RCC 7860 (cell line): ENCODE measurements around the gene CADPS.

Experiments used
- DNase-seq: peaks from one replicate; pipeline ENCODE4 v3.0.0-alpha.2; 2015; ENCODE audit warnings: low spot score
- FAIRE-seq: peaks from 2 replicates; lab custom pipeline; 2012; peaks lifted over from hg19 to GRCh38; lab: Jason Lieb, UNC

CADPS gene

DNA sequence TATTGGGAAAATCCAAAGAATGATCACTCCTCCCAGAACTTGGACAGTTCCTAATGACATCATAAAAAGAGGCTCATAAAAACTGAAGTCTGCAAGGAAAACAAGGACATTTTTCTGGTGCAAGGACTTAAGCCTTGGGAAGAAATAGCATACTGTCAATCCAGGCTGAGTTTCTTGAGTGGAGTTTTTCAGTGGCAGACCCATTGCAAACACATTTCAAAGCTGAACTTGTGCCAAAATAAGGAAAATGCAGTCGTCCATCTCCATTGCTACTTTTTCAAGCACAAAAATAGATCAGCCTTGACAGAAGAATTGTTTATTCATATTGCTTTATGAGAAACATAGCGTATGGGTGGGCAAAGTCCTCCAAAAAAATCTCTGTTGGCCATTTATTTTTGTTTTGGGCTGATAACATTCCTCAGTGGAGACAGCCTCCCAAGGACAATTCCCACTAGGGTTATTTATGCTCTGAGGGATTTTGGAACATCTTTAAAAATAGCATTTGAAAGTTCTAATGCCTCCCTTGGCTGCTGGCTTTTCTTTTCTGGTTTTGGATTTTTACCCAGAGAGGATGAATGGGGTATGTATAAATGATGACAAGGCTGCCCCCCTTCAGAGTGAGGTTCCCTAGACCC is 220.0 kb downstream of the CADPS start:
- DNase-seq (no peak), FAIRE-seq (no peak)

- DNase-seq (no peak), FAIRE-seq (no peak)
Measured at GRCh38 chr3:62653796-62654195, 221.4 kb downstream of the CADPS start.

GRCh38 chr3:62647711-62648110 is 227.5 kb downstream of the CADPS start:
- no peak for FAIRE-seq

GRCh38 chr3:62644493-62644892 is 230.7 kb downstream of the CADPS start:
- DNase-seq = no peak
- FAIRE-seq = no peak

More at GRCh38 chr3:62647711-62648110, 227.5 kb downstream of the CADPS start:
- no peak for DNase-seq

DNA sequence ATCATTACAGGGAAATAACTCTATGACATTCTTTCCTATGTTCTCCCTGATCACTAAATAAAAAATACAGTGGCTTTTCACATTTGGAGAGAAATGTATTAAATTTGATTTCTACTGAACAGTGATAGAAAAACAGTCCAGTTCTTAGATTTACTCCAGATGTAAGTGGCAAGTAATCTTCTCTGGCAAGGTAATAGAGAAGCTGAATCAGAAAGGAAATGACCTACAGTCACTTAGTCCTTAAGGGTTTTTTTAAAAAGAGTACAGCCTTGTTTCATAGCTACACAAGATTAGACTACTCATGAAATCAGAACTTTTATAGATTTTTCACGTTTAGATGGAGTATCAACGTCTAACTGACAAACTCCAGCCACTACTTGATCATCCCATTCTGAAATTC is 236.9 kb downstream of the CADPS start:
- FAIRE-seq = no peak
- DNase-seq = no peak

- DNase-seq (no peak), FAIRE-seq (no peak)
Measured at GRCh38 chr3:62636235-62636826, 238.9 kb downstream of the CADPS start.

GRCh38 chr3:62632510-62633294 is 242.5 kb downstream of the CADPS start:
- FAIRE-seq (no peak), DNase-seq (no peak)

DNA sequence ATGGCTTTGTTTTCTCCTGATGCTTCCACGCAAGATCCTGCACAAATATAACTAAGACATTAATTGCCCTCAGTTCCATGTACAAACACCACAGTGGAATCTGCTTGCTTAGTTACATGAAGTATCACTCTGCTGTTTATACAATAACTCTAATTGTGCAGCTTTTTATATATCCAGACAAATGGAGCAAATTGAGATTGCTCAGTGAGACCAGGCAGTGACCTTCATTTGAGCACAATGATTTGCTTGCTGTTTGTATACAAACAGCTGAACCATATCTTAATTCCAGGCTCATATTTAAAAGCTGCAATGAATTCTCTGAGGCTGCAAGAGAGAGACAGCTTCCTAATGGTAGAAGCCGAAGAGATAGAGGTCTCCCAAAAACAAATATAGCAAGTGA is 243.7 kb downstream of the CADPS start:
- FAIRE-seq (no peak), DNase-seq (no peak)

GRCh38 chr3:62630664-62631063 is 244.6 kb downstream of the CADPS start:
- no peak for DNase-seq
- FAIRE-seq = no peak

- DNase-seq = no peak
- FAIRE-seq = no peak
Measured at GRCh38 chr3:62625268-62625667, 249.9 kb downstream of the CADPS start.

GRCh38 chr3:62624185-62624584 is 251.0 kb downstream of the CADPS start:
- DNase-seq (no peak), FAIRE-seq (no peak)

DNA sequence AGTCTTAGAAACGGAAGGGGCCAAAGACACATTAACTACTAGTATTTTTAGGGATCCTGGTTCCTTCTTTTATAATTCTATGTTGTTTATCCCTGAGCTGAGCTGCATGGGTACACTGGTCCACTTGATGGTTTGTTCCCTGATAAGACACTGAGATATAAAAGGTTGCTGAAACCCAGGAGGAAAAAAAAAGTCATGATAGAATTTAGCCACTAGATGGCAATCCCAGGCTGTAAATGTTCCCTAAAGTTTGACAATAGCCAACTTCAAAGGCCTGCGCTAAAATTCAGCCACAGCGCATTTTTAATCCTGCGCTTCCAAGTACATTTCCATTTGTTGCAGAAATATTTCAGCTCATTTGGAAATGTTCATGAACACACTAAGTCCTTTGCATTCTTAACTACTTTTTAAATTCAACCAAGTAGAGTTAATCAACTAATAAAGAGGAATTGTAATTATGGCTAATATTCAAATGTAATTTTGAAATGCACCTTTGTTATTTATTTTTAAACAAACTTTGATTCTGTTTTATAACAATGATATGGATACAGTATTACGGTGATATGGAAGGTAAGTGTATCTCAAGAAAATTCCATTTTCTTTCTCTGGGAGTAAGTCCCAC is 252.6 kb downstream of the CADPS start:
- DNase-seq = peak; percentile 23
- no peak for FAIRE-seq

DNA sequence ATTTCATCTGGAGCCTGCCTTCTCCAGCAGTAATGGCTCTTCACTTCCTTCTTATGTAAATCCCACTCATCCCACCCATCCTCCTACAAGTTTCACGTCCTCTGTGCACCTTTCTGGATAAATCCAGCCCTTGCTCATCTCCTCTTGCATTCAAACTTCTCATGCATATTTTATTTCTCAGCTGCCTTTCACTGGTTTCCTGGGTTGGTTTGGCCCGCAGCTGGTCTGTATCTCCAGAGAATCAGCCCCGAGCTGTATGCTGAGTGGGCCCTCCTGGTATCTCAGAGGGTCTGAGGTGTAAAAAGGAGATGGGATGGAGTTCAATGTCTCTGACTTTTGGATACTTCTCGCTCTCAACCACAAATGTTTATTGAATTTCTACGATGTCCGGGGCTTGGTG is 253.3 kb downstream of the CADPS start:
- DNase-seq (no peak), FAIRE-seq (no peak)

DNA sequence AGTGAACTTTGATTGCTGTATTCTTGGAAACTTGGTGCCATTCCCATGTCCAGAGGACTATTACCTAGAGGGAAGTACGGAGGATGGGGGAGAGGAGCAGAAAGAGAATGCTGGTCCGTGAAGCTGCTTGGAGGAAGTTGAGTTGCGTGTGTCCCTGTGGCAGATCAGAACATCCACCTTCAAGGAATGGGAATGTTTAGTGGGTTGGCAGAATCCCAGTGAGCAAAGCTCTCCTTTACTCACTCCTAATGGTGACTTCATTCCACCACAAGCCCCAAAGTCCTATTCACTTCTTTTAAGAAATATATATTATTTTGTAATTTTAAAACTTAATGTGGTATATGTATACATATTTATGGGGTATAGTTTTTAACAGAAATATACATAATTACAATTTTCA is 254.0 kb downstream of the CADPS start:
- no peak for DNase-seq
- FAIRE-seq = no peak

DNA sequence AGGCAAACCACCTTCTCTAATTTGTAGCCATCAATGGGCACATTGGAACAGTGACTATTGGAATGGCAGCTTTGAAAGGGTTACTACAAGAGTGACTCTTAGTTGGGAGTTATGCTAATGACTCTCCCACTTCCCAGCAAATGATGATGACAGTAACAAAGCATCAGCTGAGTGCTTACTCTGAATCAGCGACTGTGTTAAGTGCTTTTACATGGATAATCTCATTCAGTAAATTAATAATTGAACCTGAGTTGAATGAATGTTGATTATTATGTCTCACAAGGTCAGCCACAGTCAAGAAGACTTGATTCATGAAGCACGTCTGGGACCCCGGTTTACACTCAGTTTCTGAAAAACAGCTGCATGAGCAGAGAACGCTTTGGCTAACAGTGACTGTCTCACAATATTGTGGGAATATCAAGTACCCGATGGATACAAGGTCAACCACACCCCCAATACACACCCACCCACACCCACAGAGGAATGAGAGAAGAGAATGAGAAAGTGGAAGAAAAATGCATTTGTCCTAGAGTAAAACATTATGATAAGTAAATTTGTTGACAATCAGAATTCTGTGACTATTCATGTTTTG is 259.9 kb downstream of the CADPS start:
- FAIRE-seq = no peak
- no peak for DNase-seq

DNA sequence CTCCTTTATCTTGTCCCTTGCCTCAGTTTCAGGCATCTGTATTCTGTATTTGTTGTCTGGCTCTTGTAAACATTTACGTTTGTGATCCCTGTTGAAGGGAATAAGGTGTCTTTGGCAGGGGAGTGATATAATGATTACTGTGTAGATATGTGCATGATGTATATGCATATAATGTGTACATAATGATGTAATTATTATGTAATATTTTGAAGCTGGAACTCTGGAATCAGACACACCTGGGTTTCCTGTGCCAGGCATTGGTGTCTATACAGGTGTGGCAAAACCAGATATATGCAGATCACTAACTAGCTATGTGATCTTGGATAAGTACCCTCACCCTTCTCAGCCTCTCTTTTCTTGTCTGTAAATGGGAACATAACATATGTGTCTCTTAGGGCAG is 260.7 kb downstream of the CADPS start:
- no peak for FAIRE-seq

DNA sequence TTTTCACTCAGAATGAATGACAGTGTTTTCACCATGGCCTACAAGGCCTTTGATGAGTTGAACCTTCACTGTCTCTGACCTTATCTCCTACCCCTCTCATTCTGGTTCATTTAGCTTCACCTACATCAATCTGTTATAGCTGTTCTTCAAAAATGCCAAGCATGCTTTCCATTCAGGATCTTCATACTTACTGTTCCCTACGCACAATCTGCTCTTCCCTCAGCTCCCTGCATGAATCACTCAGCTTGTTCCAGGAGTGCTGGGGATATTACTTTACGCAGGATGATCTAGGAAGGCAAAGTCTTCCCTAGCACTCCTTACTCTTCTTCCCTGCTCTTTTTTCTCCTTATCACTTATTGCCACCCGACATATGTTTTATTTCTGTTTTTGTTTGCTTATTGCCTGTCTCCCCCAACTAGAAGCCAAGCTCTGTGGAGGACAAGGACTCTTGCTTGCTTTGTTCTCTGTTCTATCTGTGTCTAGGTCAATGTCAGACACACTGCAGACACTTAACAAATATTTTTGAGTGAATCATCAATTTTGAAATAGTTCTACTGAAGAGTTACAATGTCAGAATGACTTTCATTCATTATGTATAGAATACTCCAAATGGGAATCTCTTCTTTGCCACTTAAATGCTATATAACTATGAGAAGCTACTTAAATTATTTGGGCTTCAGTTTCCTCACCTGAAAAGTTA is 263.5 kb downstream of the CADPS start:
- DNase-seq = no peak
- no peak for FAIRE-seq

More for the DNA sequence above, 260.7 kb downstream of the CADPS start:
- no peak for DNase-seq

GRCh38 chr3:62607287-62608029 is 267.8 kb downstream of the CADPS start:
- FAIRE-seq = no peak
- peak; percentile 7 for DNase-seq

- no peak for DNase-seq
- FAIRE-seq = no peak
Measured at GRCh38 chr3:62605413-62606068, 269.7 kb downstream of the CADPS start.
